NOMO-1 treated with dmso at 0.1 percent for 144 hours (cell line): ENCODE results near the gene SLC37A4.
"Not testable (repeated sequence)": the region's sequence is repeated elsewhere in the genome, so short reads cannot be mapped to it uniquely, and the experiment has no call there.

Experiments used
- DNase-seq: peaks from one replicate; lab custom pipeline; 2025; ENCODE audit not compliant: unreplicated experiment; lab: John Stamatoyannopoulos, UW

SLC37A4 gene

DNA sequence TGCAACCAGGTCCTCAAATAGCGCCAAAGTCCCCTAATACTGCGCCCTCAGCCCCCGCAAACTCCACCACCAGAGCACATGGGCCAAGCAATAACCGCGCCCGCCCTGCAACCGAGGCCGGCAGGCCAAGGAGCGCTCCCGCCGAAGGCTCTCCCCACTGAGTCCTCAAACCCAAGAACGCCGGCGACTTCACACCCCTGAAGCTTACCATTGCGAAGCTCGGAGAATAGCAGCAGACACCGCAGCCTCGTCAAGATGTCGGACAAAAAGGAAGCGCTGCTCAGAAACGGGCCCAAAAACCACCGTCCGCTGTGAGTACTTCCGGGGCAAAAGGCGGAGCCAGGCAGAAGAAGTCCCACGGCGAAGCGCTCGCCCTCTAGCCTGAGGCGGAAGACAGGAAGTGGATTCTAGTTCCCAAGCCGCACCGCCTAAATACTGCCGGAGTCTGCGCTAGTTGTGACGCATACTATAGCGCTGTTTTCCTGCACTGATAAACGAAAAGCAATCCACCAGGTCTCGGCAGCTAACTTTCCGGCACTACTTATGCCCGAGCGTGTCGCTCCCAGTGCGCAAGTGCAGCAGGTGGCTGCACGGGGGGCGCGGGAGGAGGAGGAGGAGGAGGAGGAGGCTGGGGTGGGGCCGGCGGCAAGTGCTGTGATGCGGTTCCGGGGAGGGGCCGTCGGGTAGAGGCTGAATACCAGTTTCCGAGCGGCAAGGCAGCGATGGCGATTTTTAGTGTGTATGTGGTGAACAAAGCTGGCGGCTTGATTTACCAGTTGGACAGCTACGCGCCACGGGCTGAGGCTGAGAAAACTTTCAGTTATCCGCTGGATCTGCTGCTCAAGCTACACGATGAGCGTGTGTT is 12.4 kb downstream of the SLC37A4 start, which contains the start of the genes RPS25 and TRAPPC4:
Gene RPS25, minus strand, starts transcription at position 270 of the 865 bp plus-strand sequence. Its CDS starts 59 bp downstream, at position 211.
Gene TRAPPC4, plus strand, starts transcription at position 693 of the 865 bp plus-strand sequence. Its CDS starts 30 bp downstream, at position 723.
- DNase-seq: peak; percentile 95

DNA sequence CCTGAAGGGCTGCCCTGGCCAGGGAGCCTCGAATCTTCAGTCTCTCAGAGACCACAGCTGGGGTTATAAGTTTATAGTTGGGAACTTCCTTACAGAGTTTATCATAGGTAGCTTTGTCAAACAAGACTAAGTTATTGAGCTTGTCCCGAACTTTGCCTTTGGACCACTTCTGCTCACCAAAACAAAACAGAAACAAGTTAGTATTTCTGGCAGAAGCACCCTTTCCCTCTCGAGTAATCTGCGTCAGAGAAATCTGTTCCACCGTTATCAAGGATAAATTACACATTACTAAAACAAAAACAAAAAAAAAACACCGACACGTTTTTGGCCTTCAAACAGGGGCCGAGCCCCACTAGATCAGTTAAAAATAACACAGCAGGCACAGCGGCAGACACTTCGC is 13.3 kb downstream of the SLC37A4 start:
- not testable (repeated sequence) for DNase-seq

DNA sequence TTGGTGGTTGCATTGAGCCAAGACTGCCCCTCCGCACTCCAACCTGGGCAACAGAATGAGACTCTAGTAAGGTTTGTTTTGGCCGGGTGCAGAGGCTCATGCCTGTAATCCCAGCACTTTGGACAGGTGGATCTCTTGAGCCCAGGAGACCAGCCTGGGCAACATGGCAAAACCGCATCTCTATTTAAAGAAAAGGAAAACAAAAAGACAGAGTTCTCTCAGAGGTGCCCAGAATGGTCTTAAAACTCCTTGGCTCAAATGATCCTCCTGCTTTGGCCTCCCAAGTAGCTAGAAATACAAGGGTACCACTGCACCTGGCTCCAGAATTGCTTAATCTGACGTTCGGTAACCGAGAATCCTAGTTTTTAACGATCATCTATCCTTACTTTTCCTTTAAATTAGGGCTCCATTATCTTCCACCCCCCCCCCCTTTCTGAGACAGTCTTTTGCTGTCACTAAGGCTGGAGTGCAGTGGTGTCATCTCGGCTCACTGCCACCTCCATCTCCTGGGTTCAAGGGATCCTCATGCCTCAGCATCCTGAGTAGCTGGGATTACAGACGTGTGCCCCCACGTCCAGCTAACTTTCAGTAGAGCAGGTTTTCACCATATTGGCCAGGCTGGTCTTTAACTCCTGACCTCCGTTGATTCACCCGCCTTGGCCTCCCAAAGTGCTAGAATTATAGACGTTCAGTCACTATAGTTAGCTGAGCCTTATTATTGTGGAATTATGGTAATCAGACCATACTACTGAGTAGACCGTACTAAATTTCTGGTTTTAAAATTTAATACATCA is 14.3 kb downstream of the SLC37A4 start:
- DNase-seq: no peak

DNA sequence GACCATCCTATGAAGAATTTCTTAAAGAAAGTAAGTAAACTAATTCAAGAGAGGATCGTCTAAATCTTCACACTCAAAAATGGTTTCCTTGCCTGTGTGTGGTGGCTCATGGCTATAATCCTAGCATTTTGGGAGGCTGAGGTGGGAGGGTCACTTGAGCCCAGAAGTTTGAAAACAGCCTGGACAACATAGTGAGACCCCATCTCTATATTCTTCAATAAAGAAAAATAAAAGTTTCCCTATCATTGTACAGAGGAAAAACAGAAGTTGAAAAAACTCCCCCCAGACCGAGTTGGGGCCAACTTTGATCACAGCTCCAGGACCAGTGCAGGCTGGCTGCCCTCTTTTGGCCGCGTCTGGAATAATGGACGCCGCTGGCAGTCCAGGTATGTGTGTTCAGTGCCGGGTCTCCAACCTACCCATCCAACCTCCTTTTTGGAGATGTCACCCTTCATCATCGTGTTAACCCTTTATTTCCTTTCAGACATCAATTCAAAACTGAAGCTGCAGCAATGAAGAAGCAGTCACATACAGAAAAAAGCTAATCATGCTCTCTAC is 15.5 kb downstream of the SLC37A4 start:
- DNase-seq: no peak

DNA sequence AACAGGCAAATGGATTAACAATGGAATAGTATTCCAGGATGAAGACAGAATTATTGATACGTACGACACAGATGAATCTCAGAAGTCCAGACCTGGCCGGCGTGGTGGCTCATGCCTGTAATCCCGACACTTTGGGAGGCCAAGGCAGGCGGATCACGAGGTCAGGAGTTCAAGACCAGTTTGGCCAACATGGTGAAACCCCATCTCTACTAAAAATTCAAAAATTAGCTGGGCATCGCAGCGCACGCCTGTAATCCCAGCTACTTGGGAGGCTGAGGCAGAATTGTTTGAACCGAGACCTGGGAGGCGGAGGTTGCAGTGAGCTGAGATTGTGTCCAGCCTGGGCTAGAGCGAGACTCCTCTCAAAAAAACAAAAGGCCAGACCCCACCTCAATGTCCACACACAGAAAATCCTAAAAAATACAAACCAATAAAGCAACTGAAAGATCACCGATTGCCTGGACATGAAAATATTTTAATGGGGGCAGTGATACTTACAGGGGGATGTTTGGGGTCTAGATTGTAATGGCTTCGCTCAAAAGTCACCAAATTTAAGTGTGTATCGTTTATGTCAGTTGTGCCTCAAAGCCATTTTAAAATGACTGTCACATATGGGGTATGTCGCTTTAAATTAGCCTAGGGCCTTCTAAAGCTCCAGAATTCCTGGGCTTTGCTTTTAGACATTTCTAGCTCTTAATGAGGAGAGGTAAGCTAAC is 16.3 kb downstream of the SLC37A4 start:
- no peak for DNase-seq

DNA sequence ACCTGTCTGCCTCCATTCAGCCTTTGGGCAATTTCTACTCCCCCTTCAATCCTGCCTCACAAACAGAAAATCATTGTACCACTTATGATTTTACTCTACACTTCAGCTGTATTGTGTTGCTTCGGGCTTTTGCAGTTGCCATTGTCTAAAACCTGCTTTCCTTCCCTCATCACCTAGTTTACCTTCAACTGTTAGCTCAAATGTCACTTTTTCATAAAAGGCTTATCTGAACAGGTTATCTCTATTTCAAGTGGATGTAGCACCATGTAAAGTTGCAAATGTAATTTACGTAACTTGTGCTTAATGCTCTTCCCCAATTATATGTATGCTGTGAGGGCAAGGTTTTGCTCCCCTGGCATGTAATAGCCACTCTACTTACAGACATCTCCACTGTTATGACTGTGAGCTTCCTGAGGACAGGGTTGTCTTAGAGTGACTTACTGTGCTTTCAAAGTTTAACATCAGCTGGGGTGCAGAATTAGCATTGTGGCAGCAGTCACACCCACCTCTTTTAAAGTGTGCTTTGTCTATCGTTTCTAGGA is 18.0 kb downstream of the SLC37A4 start:
- no peak for DNase-seq

DNA sequence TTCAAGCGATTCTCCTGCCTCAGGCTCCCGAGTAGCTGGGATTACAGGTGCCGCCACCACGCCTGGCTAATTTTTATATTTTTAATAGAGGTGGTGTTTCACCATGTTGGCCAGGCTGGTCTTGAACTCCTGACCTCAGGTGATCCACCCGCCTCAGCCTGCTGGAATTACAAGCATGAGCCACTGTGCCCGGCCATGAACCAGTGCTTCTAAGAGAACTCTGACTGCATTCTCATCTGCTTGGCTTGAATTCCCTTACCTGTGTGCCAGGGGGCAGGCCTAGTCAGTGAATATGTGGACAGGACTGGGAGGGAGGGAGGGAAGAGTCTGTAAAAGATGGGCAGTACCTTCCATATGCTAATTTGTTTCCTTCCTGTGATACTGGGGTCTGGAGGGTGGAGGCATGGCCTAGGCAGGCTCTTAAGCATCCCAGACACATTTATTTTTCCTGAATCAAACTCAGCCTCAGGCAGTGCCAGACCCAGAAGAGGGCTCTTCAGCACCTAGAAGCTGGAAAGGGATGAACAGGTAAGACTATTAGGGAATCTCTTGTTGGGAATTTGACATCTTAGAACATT is 19.1 kb downstream of the SLC37A4 start:
- DNase-seq: no peak

GRCh38 chr11:119006656-119007055 is 24.0 kb downstream of the SLC37A4 start:
- no peak for DNase-seq

DNA sequence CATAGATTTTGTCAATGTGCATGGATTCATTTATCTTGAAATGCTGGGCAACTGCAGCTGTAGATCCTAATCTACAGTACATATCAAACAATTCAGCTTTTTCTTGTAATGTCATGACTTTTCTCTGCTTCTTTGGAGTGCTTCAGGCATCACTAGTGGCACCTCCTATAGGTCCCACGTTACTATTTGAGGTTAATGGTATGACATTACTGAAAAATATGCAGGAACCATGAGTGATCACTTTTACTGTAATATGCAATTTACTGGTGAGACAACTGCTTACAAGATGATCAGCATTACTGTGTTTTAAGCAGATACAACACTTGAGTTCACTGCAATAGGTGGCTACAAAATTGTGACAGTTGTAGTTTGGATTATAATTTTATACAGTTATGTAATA is 29.8 kb downstream of the SLC37A4 start:
- DNase-seq: no peak

DNA sequence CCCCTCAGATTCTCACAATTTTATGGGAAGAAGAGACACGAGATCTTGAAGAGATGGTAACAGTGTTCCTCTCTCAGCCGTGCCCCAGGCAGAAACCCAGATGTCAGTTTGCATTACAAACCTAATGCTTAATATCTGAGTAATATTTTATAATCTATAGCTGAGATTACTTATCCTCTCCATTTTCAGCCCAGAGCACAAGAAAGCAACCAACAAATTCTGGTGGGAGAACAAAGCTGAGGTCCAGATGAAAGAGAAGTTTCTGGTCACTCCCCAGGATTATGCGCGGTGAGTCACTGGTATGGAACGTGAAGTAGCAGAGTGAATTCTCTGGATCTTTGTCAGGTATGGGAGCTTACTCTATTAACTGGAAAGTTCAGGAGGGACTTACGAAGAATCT is 31.9 kb downstream of the SLC37A4 start:
- DNase-seq: no peak

DNA sequence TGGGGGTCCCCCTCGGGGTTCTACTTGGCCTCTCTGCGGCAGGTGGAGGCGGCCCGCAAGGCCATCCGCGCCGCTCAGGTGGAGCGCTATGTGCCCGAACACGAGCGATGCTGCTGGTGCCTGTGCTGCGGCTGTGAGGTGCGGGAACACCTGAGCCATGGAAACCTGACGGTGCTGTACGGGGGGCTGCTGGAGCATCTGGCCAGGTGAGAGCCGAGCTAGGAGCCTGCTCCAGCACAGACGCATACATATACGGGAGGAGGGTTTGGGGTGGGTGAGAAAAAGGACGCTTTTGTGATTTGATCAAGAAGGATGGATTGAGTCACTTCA is 32.3 kb downstream of the SLC37A4 start:
- no peak for DNase-seq

DNA sequence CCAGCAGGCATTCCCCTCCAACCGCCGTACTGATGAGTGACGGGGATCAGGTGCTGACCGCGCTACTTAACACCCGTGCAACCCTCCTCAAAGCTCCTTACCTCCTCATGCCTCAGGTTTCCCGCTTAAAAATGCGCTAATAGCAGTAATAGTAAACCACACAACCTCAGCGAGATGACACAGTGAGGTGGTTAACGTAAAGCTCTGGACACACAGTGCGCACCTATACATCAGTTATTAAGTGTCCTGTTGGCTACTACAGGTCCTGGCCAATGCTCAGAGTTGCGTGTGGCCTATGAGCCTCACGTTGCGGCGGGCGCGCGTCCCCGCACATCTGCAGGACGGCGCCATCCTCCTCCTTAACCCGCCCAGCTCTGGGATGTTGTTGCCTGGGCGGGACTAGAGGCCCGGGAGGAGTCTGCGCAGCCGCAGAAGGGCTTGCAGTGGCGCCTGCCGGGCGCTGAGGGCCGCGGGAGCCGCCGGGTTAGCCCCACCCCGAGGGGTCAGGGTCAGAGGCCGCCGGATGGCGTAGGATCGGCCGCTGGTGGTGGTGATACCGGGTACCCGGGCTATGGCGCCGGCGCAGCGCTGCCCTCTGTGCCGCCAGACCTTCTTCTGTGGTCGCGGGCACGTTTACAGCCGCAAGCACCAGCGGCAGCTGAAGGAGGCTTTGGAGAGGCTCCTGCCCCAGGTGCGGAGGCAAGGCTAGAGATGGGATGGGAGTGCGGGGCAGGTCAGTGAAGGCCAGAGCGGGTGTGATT is 32.9 kb downstream of the SLC37A4 start, which contains the start of gene CENATAC:
Gene CENATAC, plus strand, starts transcription at position 512 of the 761 bp plus-strand sequence. Its CDS starts 60 bp downstream, at position 572.
- DNase-seq: peak; percentile 90

- DNase-seq: peak; percentile 7
Measured at GRCh38 chr11:118996926-118997626, 33.6 kb downstream of the SLC37A4 start.

GRCh38 chr11:118991486-118992038 is 39.1 kb downstream of the SLC37A4 start:
- not testable (repeated sequence) for DNase-seq

DNA sequence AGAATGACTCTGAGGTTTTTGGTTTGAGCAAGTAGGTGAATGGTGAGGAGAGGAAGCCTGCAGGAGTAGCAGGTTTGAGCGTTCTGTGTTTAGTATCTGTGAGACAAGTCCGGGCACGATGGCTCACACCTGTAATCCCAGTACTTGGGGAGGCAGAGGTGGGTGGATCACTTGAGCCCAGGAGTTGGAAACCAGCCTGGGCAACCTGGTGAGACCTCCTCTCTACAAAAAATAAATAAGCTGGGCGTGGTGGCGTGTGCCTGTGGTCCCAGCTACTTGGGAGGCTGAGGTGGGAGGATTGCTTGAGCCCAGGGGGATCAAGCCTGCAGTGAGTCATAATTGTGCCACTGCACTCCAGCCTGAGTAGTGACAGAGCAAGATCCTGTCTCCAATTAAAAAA is 42.4 kb downstream of the SLC37A4 start:
- no peak for DNase-seq

- no peak for DNase-seq
Measured at GRCh38 chr11:118984825-118985224, 45.9 kb downstream of the SLC37A4 start.

- not testable (repeated sequence) for DNase-seq
Measured at GRCh38 chr11:118984337-118984736, 46.3 kb downstream of the SLC37A4 start.

DNA sequence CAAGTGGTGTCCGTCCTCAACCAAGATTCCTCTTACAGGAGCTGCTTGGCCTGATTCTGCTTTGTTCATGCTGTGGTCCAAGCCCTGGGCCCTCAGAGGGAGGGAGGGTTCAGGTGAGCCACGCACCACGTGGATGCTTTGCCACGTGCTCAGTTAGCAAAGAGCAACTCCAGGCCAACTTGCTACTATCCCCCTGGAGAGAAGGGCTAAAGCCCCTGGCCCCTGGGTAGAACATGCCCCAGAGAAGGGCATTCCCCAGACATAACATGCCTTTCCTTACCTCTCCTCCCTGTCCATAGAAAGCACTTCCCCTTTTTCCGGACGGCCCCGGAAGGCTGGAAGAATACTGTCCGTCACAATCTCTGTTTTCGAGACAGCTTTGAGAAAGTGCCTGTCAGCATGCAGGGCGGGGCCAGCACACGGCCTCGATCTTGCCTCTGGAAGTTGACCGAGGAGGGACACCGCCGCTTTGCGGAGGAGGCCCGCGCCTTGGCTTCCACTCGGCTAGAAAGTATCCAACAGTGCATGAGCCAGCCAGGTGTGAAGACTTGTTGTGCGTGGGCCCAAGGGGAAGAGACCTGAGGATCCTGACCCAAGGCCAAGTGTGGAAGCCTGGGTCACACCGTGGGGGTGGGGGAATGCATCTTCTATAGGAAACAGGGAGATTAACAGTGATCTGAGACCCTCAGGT is 50.3 kb downstream of the SLC37A4 start:
- DNase-seq: peak; percentile 16
